Brain microvascular endothelial cell (primary cell): ENCODE measurements around the gene TASL.
"Not testable (repeated sequence)": the region's sequence is repeated elsewhere in the genome, so short reads cannot be mapped to it uniquely, and the experiment has no call there.

Source experiments
- DNase-seq: peaks from one replicate; pipeline ENCODE4 v3.0.0-alpha.2; 2020
- H3K27ac ChIP-seq: fragments of 250-450 bp; sonication (Bioruptor Pico); 2 replicates; pipeline ENCODE4 v1.5.1; 2020; ENCODE audit warnings: mild to moderate bottlenecking, moderate library complexity
- H3K27me3 ChIP-seq: fragments of 250-450 bp; sonication (Bioruptor Pico); replicated peaks from 2 replicates; pipeline ENCODE4 v1.5.1; 2020; ENCODE audit warnings: mild to moderate bottlenecking
- H3K36me3 ChIP-seq: fragments of 250-450 bp; sonication (Bioruptor Pico); replicated peaks from 2 replicates; pipeline ENCODE4 v1.5.1; 2020; ENCODE audit warnings: mild to moderate bottlenecking
- H3K4me3 ChIP-seq: 2 replicates; pipeline ENCODE4 v1.5.1; 2011; ENCODE audit warnings: low read depth, mild to moderate bottlenecking, control low read depth, low read length, moderate library complexity
- CTCF ChIP-seq: IDR thresholded peaks from 2 replicates; pipeline ENCODE4 v1.5.1; 2011; ENCODE audit warnings: low read depth, mild to moderate bottlenecking, moderate library complexity, low read length, control low read depth, inconsistent platforms; ENCODE audit errors: missing control alignments
- in situ Hi-C: cut with HindIII; loops from 2 replicates; pipeline ENCODE4 v1.10.0; 2017; ENCODE audit warnings: low sequenced_read_pairs, low pct_ligation_motif_present

TASL gene

GRCh38 chrX:30618160-30618765 lies 40.7 kb upstream of the TASL start:
- Histone ChIP-seq H3K36me3 (no peaks in the 10 kb centered on the region), H3K4me3 (no peak overlapping the region), H3K27me3 (no peaks in the 10 kb centered on the region), H3K27ac (no peak overlapping the region)
- no peak for TF ChIP-seq CTCF
- no peak for DNase-seq
- in situ Hi-C loops: no loop called here

GRCh38 chrX:30615229-30615628 lies 37.7 kb upstream of the TASL start:
- peak; percentile 33 for DNase-seq
- no peak for TF ChIP-seq CTCF
- no peaks in the 10 kb centered on the region for H3K27me3 ChIP-seq
- no peaks in the 10 kb centered on the region for H3K36me3 ChIP-seq
- H3K27ac ChIP-seq: no peak overlapping the region
- no peak overlapping the region for H3K4me3 ChIP-seq
- in situ Hi-C loops: no loop called here

GRCh38 chrX:30613721-30614120 lies 36.2 kb upstream of the TASL start:
- TF ChIP-seq CTCF: no peak
- Histone ChIP-seq H3K27ac (no peak overlapping the region), H3K4me3 (no peak overlapping the region), H3K36me3 (no peaks in the 10 kb centered on the region), H3K27me3 (no peaks in the 10 kb centered on the region)
- in situ Hi-C loops: no loop called here
- no peak for DNase-seq

- Histone ChIP-seq H3K27me3 (no peaks in the 10 kb centered on the region), H3K27ac (no peak overlapping the region), H3K36me3 (no peaks in the 10 kb centered on the region), H3K4me3 (no peak overlapping the region)
- TF ChIP-seq CTCF: no peak
- no peak for DNase-seq
- in situ Hi-C loops: no loop called here
Measured at GRCh38 chrX:30612250-30612655, 34.7 kb upstream of the TASL start.

- in situ Hi-C loops: no loop called here
- Histone ChIP-seq H3K36me3 (no peaks in the 10 kb centered on the region), H3K4me3 (no peak overlapping the region), H3K27me3 (no peaks in the 10 kb centered on the region), H3K27ac (no peak overlapping the region)
- no peak for DNase-seq
- no peak for TF ChIP-seq CTCF
Measured at GRCh38 chrX:30610026-30610425, 32.5 kb upstream of the TASL start.

- in situ Hi-C loops: no loop called here
- DNase-seq: no peak
- no peak overlapping the region for H3K27ac ChIP-seq
Measured at GRCh38 chrX:30607155-30607554, 29.6 kb upstream of the TASL start.

GRCh38 chrX:30600269-30601176 lies 23.0 kb upstream of the TASL start:
- H3K4me3 ChIP-seq, H3K27me3 ChIP-seq, H3K36me3 ChIP-seq, H3K27ac ChIP-seq, in situ Hi-C loops, DNase-seq: not testable (repeated sequence)

More at GRCh38 chrX:30607155-30607554, 29.6 kb upstream of the TASL start:
- TF ChIP-seq CTCF: no peak
- Histone ChIP-seq H3K36me3 (no peaks in the 10 kb centered on the region), H3K4me3 (no peak overlapping the region), H3K27me3 (no peaks in the 10 kb centered on the region)
